SU-DHL-6 (cell line): ENCODE results near the gene SLX4IP.

Experiments used
- H2AFZ ChIP-seq: fragments of 200-600 bp; sonication (generic); 2 replicates; pipeline ENCODE4 v1.6.1; 2014; ENCODE audit warnings: low read depth, mild to moderate bottlenecking, moderate library complexity, mixed read lengths, antibody characterized with exemption, low read length; ENCODE audit not compliant: severe bottlenecking
- H3F3A ChIP-seq: fragments of 200-600 bp; shearing (Covaris generic); 2 replicates; pipeline ENCODE4 v1.6.0; 2016; ENCODE audit warnings: antibody characterized with exemption, mild to moderate bottlenecking; ENCODE audit not compliant: insufficient read depth
- H3K27ac ChIP-seq: fragments of 200-600 bp; sonication (generic); 2 replicates; pipeline ENCODE4 v1.5.1; 2016; ENCODE audit warnings: low read depth, mild to moderate bottlenecking, low read length, moderate library complexity, mixed read lengths
- H3K27me3 ChIP-seq: fragments of 200-600 bp; sonication (generic), shearing (Covaris generic); 2 replicates; pipeline ENCODE4 v1.6.0; 2014; ENCODE audit warnings: mild to moderate bottlenecking, low read length
- H3K36me3 ChIP-seq: fragments of 200-600 bp; sonication (generic); 2 replicates; pipeline ENCODE4 v1.6.1; 2014; ENCODE audit warnings: mild to moderate bottlenecking, low read length, mixed read lengths
- H3K4me2 ChIP-seq: fragments of 300-600, 200-600 bp; shearing (Covaris generic), sonication (generic); 2 replicates; pipeline ENCODE4 v1.6.0; 2014; ENCODE audit warnings: low read length, low read depth, mild to moderate bottlenecking; ENCODE audit not compliant: poor library complexity, severe bottlenecking
- H3K4me3 ChIP-seq: fragments of 200-600 bp; sonication (generic); 2 replicates; pipeline ENCODE4 v1.5.1; 2014; ENCODE audit warnings: antibody characterized with exemption, low read length, mild to moderate bottlenecking, mixed read lengths; ENCODE audit not compliant: insufficient read depth, poor library complexity, severe bottlenecking
- H3K79me2 ChIP-seq: fragments of 200-600 bp; sonication (generic); 2 replicates; pipeline ENCODE4 v1.6.1; 2014; ENCODE audit warnings: mild to moderate bottlenecking, low read length, moderate library complexity; ENCODE audit not compliant: insufficient read depth
- H3K9ac ChIP-seq: fragments of 200-600 bp; sonication (generic); 2 replicates; pipeline ENCODE4 v1.7.0; 2014; ENCODE audit warnings: mild to moderate bottlenecking, low read length
- H3K9me2 ChIP-seq: fragments of 200-600 bp; sonication (generic); replicated peaks from 2 replicates; pipeline ENCODE4 v1.6.1; 2014; ENCODE audit warnings: low read length; ENCODE audit not compliant: insufficient read depth
- H3K9me3 ChIP-seq: fragments of 200-600 bp; sonication (generic); 2 replicates; pipeline ENCODE4 v1.6.1; 2014; ENCODE audit warnings: low read length, mixed read lengths; ENCODE audit not compliant: insufficient read depth
- H4K20me1 ChIP-seq: fragments of 200-600 bp; sonication (generic); 2 replicates; pipeline ENCODE4 v1.6.1; 2014; ENCODE audit warnings: low read depth, mild to moderate bottlenecking, antibody characterized with exemption, low read length, moderate library complexity, mixed read lengths
- CTCF ChIP-seq: fragments of 200-600 bp; sonication (generic); IDR thresholded peaks from one replicate; pipeline ENCODE4 v1.5.1; 2017; ENCODE audit warnings: antibody characterized with exemption, mild to moderate bottlenecking, low read length, moderate library complexity; ENCODE audit not compliant: insufficient read depth, poor library complexity, severe bottlenecking
- EZH2phosphoT487 ChIP-seq: fragments of 200-600 bp; sonication (generic), shearing (Covaris generic); conservative IDR thresholded peaks from 2 replicates; pipeline ENCODE4 v1.6.1; 2018; ENCODE audit warnings: mild to moderate bottlenecking, antibody characterized with exemption, low read length, moderate library complexity, mixed read lengths

The SLX4IP gene

DNA sequence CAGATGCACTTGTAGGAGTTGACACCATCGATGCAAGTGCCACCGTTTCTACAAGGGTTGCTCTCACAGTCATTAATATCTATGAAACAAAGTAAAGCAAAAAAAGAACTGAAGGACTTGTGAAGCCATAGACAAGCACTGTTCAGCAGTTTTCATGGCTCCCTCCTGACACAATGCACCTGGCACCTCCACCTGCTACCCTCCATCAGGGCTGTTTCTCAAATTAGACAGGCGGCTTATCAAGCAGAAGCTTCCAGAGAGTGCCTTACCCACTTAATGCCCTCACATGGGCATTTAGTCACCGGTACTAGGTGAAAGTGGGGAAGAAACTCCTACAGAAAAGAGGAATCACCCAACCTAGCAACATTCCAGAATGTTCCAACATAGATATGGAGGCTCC is 210.9 kb downstream of the SLX4IP start:
- Histone ChIP-seq H3K27ac (no peak overlapping the region), H3K9ac (no peak overlapping the region), H2AFZ (no peak overlapping the region), H3K79me2 (no peaks in the 10 kb centered on the region), H3K9me2 (no peaks in the 10 kb centered on the region), H3K4me2 (no peak overlapping the region), H4K20me1 (no peaks in the 10 kb centered on the region), H3K27me3 (no peaks in the 10 kb centered on the region), H3K36me3 (no peaks in the 10 kb centered on the region), H3K9me3 (no peaks in the 10 kb centered on the region), H3F3A (no peaks in the 10 kb centered on the region), H3K4me3 (no peak overlapping the region)
- TF ChIP-seq EZH2phosphoT487 (no peak), CTCF (no peak)

GRCh38 chr20:10646886-10647420 is 211.8 kb downstream of the SLX4IP start:
- Histone ChIP-seq H3K4me3 (no peak overlapping the region), H3K4me2 (no peak overlapping the region), H3K27me3 (no peaks in the 10 kb centered on the region), H3F3A (no peaks in the 10 kb centered on the region), H3K9me2 (no peaks in the 10 kb centered on the region), H4K20me1 (no peaks in the 10 kb centered on the region), H3K9me3 (no peaks in the 10 kb centered on the region), H3K36me3 (no peaks in the 10 kb centered on the region), H2AFZ (no peak overlapping the region), H3K9ac (no peak overlapping the region), H3K27ac (no peak overlapping the region), H3K79me2 (no peaks in the 10 kb centered on the region)
- no peak for TF ChIP-seq EZH2phosphoT487
- TF ChIP-seq CTCF, result no peak

DNA sequence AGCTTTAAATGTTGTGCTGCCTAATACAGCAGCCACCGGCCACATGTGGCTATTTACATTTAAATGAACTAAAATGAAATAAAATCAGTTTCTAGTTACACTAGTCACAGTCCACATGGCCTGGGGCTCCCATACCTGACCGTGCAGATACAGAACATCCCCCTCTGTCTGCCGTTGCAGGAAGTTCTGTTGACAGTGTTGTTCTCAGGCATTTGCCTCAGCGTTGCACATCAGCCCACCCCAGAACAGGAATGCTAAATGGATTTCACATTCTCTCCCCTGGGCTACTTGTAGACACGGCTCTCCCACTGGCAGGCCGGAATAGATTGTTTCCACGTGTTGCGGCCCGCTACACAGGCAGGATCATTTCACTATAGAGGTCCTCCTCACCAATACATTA is 212.4 kb downstream of the SLX4IP start:
- no peak overlapping the region for H3K4me3 ChIP-seq
- H3F3A ChIP-seq, result no peaks in the 10 kb centered on the region

More for the DNA sequence above, 212.4 kb downstream of the SLX4IP start:
- H3K9me2 ChIP-seq, result no peaks in the 10 kb centered on the region
- no peaks in the 10 kb centered on the region for H4K20me1 ChIP-seq
- no peak for TF ChIP-seq EZH2phosphoT487
- peak; percentile 16 for TF ChIP-seq CTCF
- no peaks in the 10 kb centered on the region for H3K9me3 ChIP-seq
- H3K79me2 ChIP-seq, result no peaks in the 10 kb centered on the region
- no peak overlapping the region for H3K9ac ChIP-seq
- H3K4me2 ChIP-seq, result no peak overlapping the region
- H3K27me3 ChIP-seq, result no peaks in the 10 kb centered on the region
- H3K27ac ChIP-seq, result no peak overlapping the region
- H2AFZ ChIP-seq, result no peak overlapping the region
- no peaks in the 10 kb centered on the region for H3K36me3 ChIP-seq
